ENCODE data around the gene APCDD1.

- TF ChIP-seq CTCF (IDR thresholded peaks at IDR 0.05; ENCODE audit: insufficient read depth, low read depth, low read length) (no peak), EZH2 (IDR thresholded peaks at IDR 0.05; ENCODE audit: insufficient read depth, low read length) (no peak)
These were observed 27.4 kb downstream of the APCDD1 start for GRCh38 chr18:10481831-10482230.

Measured in astrocyte (in vitro differentiated cells and primary cell).